ENCODE results near the gene INTS14.

The INTS14 gene

GRCh38 chr15:65611888-65612615, 1.1 kb upstream of the INTS14 start:
- DNase-seq (ENCODE audit: low read depth), result no peak
- H3K4me3 ChIP-seq (ENCODE audit: control insufficient read depth, low read depth, low read length), result peak overlapping the region; percentile 89
- TF ChIP-seq, protein P1, sequence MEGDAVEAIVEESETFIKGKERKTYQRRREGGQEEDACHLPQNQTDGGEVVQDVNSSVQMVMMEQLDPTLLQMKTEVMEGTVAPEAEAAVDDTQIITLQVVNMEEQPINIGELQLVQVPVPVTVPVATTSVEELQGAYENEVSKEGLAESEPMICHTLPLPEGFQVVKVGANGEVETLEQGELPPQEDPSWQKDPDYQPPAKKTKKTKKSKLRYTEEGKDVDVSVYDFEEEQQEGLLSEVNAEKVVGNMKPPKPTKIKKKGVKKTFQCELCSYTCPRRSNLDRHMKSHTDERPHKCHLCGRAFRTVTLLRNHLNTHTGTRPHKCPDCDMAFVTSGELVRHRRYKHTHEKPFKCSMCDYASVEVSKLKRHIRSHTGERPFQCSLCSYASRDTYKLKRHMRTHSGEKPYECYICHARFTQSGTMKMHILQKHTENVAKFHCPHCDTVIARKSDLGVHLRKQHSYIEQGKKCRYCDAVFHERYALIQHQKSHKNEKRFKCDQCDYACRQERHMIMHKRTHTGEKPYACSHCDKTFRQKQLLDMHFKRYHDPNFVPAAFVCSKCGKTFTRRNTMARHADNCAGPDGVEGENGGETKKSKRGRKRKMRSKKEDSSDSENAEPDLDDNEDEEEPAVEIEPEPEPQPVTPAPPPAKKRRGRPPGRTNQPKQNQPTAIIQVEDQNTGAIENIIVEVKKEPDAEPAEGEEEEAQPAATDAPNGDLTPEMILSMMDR (conservative IDR thresholded peaks at IDR 0.05; ENCODE audit: control insufficient read depth, insufficient read depth, low read depth, low read length), result no peak

- TF ChIP-seq, protein P1 (conservative IDR thresholded peaks at IDR 0.05; ENCODE audit: control insufficient read depth, insufficient read depth, low read depth, low read length), result no peak
- DNase-seq (ENCODE audit: low read depth), result no peak
These were observed 7.4 kb downstream of the INTS14 start for GRCh38 chr15:65603559-65603958.

GRCh38 chr15:65603134-65603533, 7.8 kb downstream of the INTS14 start:
- no peak for DNase-seq (ENCODE audit: low read depth)
- no peak overlapping the region for H3K4me3 ChIP-seq (ENCODE audit: control insufficient read depth, low read depth, low read length)
- TF ChIP-seq, protein P1 (conservative IDR thresholded peaks at IDR 0.05; ENCODE audit: control insufficient read depth, insufficient read depth, low read depth, low read length), result no peak

More at GRCh38 chr15:65603559-65603958, 7.4 kb downstream of the INTS14 start:
- no peak overlapping the region for H3K4me3 ChIP-seq (ENCODE audit: control insufficient read depth, low read depth, low read length)

DNA sequence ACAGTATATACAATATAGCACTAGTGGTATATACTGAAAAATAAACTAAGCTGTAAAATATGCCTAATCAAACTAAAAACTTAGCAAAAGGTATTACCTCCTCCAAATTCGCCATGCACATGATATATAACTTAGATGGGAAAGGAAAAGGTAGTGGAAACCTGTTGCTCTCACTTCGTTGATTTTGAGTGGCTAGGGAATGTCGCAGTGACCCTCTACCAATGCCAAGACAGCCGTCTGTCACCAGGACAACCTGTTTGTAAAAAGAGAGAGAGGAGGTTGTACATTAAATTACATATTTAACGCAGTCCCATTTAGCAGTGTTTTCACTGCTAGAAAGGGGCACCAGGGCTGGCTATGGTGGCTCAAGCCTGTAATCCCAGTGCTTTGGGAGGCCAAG, 11.3 kb downstream of the INTS14 start:
- TF ChIP-seq, protein P1 (conservative IDR thresholded peaks at IDR 0.05; ENCODE audit: control insufficient read depth, insufficient read depth, low read depth, low read length), result no peak
- no peak for DNase-seq (ENCODE audit: low read depth)
- no peak overlapping the region for H3K4me3 ChIP-seq (ENCODE audit: control insufficient read depth, low read depth, low read length)

DNA sequence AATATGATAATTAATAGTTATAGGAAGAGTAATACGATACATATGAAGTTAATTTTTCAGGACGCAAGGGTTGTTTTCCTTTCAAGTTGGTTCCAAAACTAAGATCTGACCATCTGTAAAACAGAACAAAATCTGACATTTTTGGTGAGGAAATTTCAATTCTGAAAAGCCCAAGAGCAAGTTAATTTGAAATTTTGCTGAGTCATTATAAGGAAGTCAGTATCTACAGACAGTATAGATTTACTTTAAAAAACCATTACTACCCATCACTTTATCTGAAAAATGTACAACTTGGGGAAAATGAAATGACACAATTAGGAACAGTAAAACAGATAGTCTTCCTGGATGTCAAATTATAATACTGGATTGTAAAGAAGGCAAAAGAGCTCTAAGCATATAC, 12.5 kb downstream of the INTS14 start:
- no peak overlapping the region for H3K4me3 ChIP-seq (ENCODE audit: control insufficient read depth, low read depth, low read length)
- TF ChIP-seq, protein P1 (conservative IDR thresholded peaks at IDR 0.05; ENCODE audit: control insufficient read depth, insufficient read depth, low read depth, low read length), result no peak
- DNase-seq (ENCODE audit: low read depth), result no peak

GRCh38 chr15:65595960-65596359, 15.0 kb downstream of the INTS14 start:
- TF ChIP-seq, protein P1 (conservative IDR thresholded peaks at IDR 0.05; ENCODE audit: control insufficient read depth, insufficient read depth, low read depth, low read length), result peak; percentile 30
- H3K4me3 ChIP-seq (ENCODE audit: control insufficient read depth, low read depth, low read length), result no peak overlapping the region
- DNase-seq (ENCODE audit: low read depth), result peak; percentile 19
